Neural cell (in vitro differentiated cells): ENCODE measurements around the gene PACS1. TPM values are rescaled to one million over a fixed set of nuclear protein-coding genes. Genes with fewer than 3 reads are reported as not detected.

ENCODE experiments used
- H2AFZ ChIP-seq: fragments of 200-600, 300-800 bp; sonication (generic), shearing (Covaris generic); 2 replicates; pipeline ENCODE4 v1.6.0; 2014; ENCODE audit warnings: low read depth, mild to moderate bottlenecking, antibody characterized with exemption, low read length, moderate library complexity
- H3F3A ChIP-seq: fragments of 200-600 bp; shearing (Covaris generic); 2 replicates; pipeline ENCODE4 v1.6.1; 2016; ENCODE audit warnings: mild to moderate bottlenecking, moderate library complexity, mixed read lengths, antibody characterized with exemption, low read length; ENCODE audit not compliant: insufficient read depth, poor library complexity, severe bottlenecking
- H3K27ac ChIP-seq: fragments of 200-600, 300-800 bp; sonication (generic), shearing (Covaris generic); 2 replicates; pipeline ENCODE4 v1.5.1; 2014; ENCODE audit warnings: mild to moderate bottlenecking, low read length, moderate library complexity
- H3K27me3 ChIP-seq: fragments of 300-800, 200-600 bp; sonication (generic), shearing (Covaris generic); 2 replicates; pipeline ENCODE4 v1.6.0; 2014; ENCODE audit warnings: mild to moderate bottlenecking, low read depth, low read length, moderate library complexity; ENCODE audit not compliant: insufficient read depth
- H3K36me3 ChIP-seq: fragments of 300-800, 200-600 bp; sonication (generic), shearing (Covaris generic); 2 replicates; pipeline ENCODE4 v1.5.1; 2014; ENCODE audit warnings: mild to moderate bottlenecking, antibody characterized with exemption, low read length, moderate library complexity; ENCODE audit not compliant: insufficient read depth
- H3K4me2 ChIP-seq: fragments of 300-800, 200-600 bp; sonication (generic), shearing (Covaris generic); 2 replicates; pipeline ENCODE4 v1.6.0; 2014; ENCODE audit warnings: mild to moderate bottlenecking, low read length
- H3K4me3 ChIP-seq: fragments of 300-800, 200-600 bp; sonication (generic), shearing (Covaris generic); 2 replicates; pipeline ENCODE4 v1.5.1; 2014; ENCODE audit warnings: mild to moderate bottlenecking, low read length, moderate library complexity
- H3K79me2 ChIP-seq: fragments of 200-600 bp; shearing (Covaris generic); replicated peaks from 2 replicates; pipeline ENCODE4 v1.6.0; 2014; ENCODE audit warnings: mild to moderate bottlenecking, low read length, moderate library complexity; ENCODE audit not compliant: insufficient read depth
- H3K9ac ChIP-seq: fragments of 300-800, 200-600 bp; sonication (generic), shearing (Covaris generic); 2 replicates; pipeline ENCODE4 v1.6.1; 2016; ENCODE audit warnings: mild to moderate bottlenecking, low read length, mixed read lengths
- H3K9me2 ChIP-seq: fragments of 200-600 bp; shearing (Covaris generic); 2 replicates; pipeline ENCODE4 v1.6.1; 2016; ENCODE audit warnings: mild to moderate bottlenecking, low read length, mixed read lengths; ENCODE audit not compliant: insufficient read depth
- H3K9me3 ChIP-seq: fragments of 200-600, 300-800 bp; sonication (generic), shearing (Covaris generic); 2 replicates; pipeline ENCODE4 v1.6.1; 2016; ENCODE audit warnings: mild to moderate bottlenecking, mixed run types, low read length, moderate library complexity, mixed read lengths
- H4K20me1 ChIP-seq: fragments of 200-600 bp; shearing (Covaris generic); 2 replicates; pipeline ENCODE4 v1.6.1; 2016; ENCODE audit warnings: mild to moderate bottlenecking, mixed run types; ENCODE audit not compliant: insufficient read depth
- EP300 ChIP-seq: fragments of 450-650 bp; conservative IDR thresholded peaks from 2 replicates; pipeline ENCODE4 v1.6.1; 2014; ENCODE audit warnings: antibody characterized with exemption, mild to moderate bottlenecking, moderate library complexity; ENCODE audit not compliant: poor library complexity, severe bottlenecking
- EZH2 ChIP-seq: fragments of 200-600, 300-800 bp; shearing (Covaris generic), sonication (generic); IDR thresholded peaks from 2 replicates; pipeline ENCODE4 v1.6.1; 2014; ENCODE audit warnings: antibody characterized with exemption, low read length, borderline replicate concordance, mild to moderate bottlenecking; ENCODE audit not compliant: insufficient read depth, poor library complexity, severe bottlenecking
- MXI1 ChIP-seq: fragments of 450-650 bp; conservative IDR thresholded peaks from 2 replicates; pipeline ENCODE4 v1.6.1; 2014; ENCODE audit warnings: antibody characterized with exemption, mild to moderate bottlenecking; ENCODE audit not compliant: poor library complexity, severe bottlenecking
- POLR2AphosphoS5 ChIP-seq: IDR thresholded peaks from 2 replicates; pipeline ENCODE4 v1.6.1; 2012
- RAD21 ChIP-seq: fragments of 450-650 bp; conservative IDR thresholded peaks from 2 replicates; pipeline ENCODE4 v1.6.1; 2014; ENCODE audit warnings: antibody characterized with exemption, mild to moderate bottlenecking, moderate library complexity
- SMC3 ChIP-seq: fragments of 450-650 bp; conservative IDR thresholded peaks from 2 replicates; pipeline ENCODE4 v1.6.1; 2014; ENCODE audit warnings: antibody characterized with exemption, mild to moderate bottlenecking, moderate library complexity; ENCODE audit not compliant: poor library complexity
- TAF1 ChIP-seq: IDR thresholded peaks from 2 replicates; pipeline ENCODE4 v1.6.1; 2012; ENCODE audit warnings: low read depth
- polyA plus RNA-seq: library from polyadenylated mRNA; depleted of rRNA; stranded (reverse); fragments of >200 nt; gene quantifications from 2 replicates; pipeline ENCODE4 v1.2.3, GENCODE V29; 2014
- TF ChIP-seq, protein P1 (sequence below): IDR thresholded peaks from 2 replicates; pipeline ENCODE4 v1.6.1; 2012; ENCODE audit warnings: borderline replicate concordance
- TF ChIP-seq, protein P2 (sequence below): fragments of 450-650 bp; IDR thresholded peaks from 2 replicates; pipeline ENCODE4 v1.5.1; 2014; ENCODE audit warnings: antibody characterized with exemption, mild to moderate bottlenecking, moderate library complexity; ENCODE audit not compliant: poor library complexity, severe bottlenecking

Gene PACS1
- polyA plus RNA-seq, 1 donor from 2014 or later, result 14.4 TPM

DNA sequence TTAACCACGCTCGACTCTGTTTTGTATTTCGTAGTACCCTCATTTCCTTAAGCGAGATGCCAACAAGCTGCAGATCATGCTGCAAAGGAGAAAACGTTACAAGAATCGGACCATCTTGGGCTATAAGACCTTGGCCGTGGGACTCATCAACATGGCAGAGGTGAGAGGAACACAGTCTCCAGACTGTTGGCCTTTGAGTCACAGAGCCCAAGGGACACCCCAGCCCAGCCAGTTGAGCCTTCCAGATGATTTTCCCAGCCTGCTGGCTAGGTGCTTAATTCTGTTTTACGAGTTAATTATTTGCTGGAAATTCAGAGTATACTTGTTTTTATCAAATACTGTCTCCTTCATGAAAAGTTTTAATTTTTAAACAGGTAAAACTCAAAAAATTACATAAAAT is 141.0 kb downstream of the PACS1 start:
- Histone ChIP-seq H3K9me3 (no peaks in the 10 kb centered on the region), H4K20me1 (no peaks in the 10 kb centered on the region), H3K27ac (no peak overlapping the region), H3K4me2 (no peak overlapping the region), H3K36me3 (no peaks in the 10 kb centered on the region), H2AFZ (no peak overlapping the region), H3K9me2 (no peaks in the 10 kb centered on the region), H3K9ac (no peak overlapping the region), H3K27me3 (no peaks in the 10 kb centered on the region), H3F3A (no peaks in the 10 kb centered on the region), H3K4me3 (no peak overlapping the region), H3K79me2 (no peaks in the 10 kb centered on the region)
- TF ChIP-seq TAF1 (no peak), EP300 (no peak), EZH2 (no peak), MXI1 (no peak), SMC3 (no peak), RAD21 (no peak)
- TF ChIP-seq, protein P1, sequence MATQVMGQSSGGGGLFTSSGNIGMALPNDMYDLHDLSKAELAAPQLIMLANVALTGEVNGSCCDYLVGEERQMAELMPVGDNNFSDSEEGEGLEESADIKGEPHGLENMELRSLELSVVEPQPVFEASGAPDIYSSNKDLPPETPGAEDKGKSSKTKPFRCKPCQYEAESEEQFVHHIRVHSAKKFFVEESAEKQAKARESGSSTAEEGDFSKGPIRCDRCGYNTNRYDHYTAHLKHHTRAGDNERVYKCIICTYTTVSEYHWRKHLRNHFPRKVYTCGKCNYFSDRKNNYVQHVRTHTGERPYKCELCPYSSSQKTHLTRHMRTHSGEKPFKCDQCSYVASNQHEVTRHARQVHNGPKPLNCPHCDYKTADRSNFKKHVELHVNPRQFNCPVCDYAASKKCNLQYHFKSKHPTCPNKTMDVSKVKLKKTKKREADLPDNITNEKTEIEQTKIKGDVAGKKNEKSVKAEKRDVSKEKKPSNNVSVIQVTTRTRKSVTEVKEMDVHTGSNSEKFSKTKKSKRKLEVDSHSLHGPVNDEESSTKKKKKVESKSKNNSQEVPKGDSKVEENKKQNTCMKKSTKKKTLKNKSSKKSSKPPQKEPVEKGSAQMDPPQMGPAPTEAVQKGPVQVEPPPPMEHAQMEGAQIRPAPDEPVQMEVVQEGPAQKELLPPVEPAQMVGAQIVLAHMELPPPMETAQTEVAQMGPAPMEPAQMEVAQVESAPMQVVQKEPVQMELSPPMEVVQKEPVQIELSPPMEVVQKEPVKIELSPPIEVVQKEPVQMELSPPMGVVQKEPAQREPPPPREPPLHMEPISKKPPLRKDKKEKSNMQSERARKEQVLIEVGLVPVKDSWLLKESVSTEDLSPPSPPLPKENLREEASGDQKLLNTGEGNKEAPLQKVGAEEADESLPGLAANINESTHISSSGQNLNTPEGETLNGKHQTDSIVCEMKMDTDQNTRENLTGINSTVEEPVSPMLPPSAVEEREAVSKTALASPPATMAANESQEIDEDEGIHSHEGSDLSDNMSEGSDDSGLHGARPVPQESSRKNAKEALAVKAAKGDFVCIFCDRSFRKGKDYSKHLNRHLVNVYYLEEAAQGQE, result no peak

- Histone ChIP-seq H3K27me3 (no peaks in the 10 kb centered on the region), H4K20me1 (no peaks in the 10 kb centered on the region), H2AFZ (no peak overlapping the region), H3K9ac (no peak overlapping the region), H3K9me2 (no peaks in the 10 kb centered on the region), H3K27ac (no peak overlapping the region), H3K36me3 (peaks cover 3% of the 10 kb centered on the region), H3K4me3 (no peak overlapping the region), H3K9me3 (no peaks in the 10 kb centered on the region), H3K79me2 (no peaks in the 10 kb centered on the region), H3F3A (no peaks in the 10 kb centered on the region), H3K4me2 (no peak overlapping the region)
- TF ChIP-seq POLR2AphosphoS5 (no peak), TAF1 (no peak), SMC3 (no peak), EP300 (no peak), MXI1 (no peak), RAD21 (no peak), EZH2 (no peak)
- TF ChIP-seq, protein P2, sequence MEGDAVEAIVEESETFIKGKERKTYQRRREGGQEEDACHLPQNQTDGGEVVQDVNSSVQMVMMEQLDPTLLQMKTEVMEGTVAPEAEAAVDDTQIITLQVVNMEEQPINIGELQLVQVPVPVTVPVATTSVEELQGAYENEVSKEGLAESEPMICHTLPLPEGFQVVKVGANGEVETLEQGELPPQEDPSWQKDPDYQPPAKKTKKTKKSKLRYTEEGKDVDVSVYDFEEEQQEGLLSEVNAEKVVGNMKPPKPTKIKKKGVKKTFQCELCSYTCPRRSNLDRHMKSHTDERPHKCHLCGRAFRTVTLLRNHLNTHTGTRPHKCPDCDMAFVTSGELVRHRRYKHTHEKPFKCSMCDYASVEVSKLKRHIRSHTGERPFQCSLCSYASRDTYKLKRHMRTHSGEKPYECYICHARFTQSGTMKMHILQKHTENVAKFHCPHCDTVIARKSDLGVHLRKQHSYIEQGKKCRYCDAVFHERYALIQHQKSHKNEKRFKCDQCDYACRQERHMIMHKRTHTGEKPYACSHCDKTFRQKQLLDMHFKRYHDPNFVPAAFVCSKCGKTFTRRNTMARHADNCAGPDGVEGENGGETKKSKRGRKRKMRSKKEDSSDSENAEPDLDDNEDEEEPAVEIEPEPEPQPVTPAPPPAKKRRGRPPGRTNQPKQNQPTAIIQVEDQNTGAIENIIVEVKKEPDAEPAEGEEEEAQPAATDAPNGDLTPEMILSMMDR, result no peak
- TF ChIP-seq, protein P1, result no peak
Observed at GRCh38 chr11:66216911-66217310, 146.8 kb downstream of the PACS1 start.
